Non-pigmented ciliary epithelial cell (primary cell): ENCODE data around the gene CNTN1.
"Not testable (repeated sequence)": the region's sequence is repeated elsewhere in the genome, so short reads cannot be mapped to it uniquely, and the experiment has no call there.

Experiments used
- DNase-seq: peaks from one replicate; pipeline ENCODE4 v3.0.0-alpha.2; 2010; ENCODE audit warnings: low read depth

The CNTN1 gene

DNA sequence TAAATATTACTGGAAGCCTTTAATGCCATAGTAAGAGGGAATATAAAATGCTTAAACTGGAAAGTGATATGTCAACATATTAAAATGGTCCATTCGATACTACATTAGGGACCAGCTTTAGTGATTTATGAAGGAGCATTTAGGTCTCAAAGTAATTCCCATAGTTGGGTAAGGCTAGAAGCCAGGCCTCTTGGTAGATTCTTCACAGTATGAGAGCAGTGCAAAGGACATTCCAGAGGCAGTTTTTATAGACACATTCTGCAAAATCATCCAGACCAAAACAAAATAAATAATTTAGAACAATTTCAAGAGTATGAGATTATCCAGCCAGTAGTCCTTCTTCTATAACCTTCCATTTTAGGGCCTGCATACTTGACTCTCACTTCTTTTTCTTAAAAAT is 353.3 kb downstream of the CNTN1 start:
- DNase-seq: no peak

DNA sequence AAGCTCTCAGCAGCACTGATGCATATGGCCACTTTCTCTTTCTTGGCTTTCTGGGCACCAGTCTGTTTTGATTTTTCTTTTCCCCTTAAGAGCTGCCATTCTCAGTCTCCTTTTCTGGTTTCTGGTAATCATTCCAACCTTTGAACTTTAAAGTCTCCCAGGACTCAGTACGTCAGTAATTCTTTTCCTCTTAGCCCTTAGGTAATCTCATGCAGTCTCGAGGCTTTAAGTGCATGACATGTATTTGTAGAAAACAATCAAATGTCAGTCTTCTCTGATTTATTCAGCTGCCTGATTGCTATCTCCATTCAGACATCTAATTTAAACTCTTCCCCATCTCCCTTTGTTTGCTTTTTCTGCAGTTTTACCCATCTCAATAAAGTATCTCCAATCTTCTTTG is 356.8 kb downstream of the CNTN1 start:
- no peak for DNase-seq

DNA sequence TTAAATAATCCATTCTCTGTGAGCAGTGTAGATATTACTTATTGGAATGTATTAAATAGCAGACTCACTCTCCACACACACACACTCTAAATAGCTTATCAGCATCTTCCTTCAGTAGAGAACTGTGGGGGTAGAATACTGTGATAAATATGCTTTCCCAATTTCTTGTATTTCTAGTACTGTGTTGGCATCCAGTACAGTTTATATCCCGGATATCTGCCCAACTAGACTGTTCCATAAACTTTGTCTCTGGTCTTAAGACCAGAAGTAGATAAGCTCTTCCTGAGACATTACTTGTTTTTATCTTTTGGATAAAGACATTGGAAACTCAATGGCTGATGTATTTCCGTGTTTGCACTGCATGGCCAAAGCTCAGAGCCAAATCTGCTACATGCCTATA is 359.7 kb downstream of the CNTN1 start:
- no peak for DNase-seq

DNA sequence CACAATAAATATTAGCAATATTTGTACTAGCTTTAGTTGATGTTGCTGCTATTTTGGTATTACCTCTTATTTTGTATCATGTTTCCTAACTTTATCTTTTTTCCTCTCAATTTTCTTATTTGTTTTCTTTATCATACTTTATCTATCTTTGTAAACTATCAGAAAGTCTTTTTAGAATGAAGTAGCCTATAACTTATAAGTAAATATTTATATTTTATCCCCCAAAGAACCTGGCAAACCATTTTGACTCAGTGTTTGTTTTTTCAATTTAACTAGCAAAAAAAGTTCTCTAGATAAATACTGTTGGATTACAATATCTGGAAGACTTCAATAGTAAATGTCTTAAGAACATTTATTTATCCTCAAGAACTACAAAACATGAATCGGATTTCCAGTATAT is 360.2 kb downstream of the CNTN1 start:
- no peak for DNase-seq

DNA sequence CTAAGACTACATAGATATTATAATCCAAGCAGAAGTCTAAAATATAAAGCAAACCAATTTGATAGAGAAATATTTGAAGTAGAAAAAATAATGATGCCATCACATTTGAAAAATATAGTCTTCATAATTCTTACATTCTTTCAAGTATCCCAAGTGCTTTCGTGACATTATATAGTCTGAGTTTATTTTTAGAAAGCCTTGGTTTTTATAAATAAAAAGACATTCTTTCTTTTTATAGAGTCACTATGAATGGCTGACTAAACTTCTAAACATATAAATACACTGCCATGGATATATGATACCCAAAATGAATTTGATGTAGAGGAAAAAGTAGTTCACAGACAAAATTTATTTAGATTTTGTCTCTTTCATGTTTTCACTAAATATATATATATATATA is 360.8 kb downstream of the CNTN1 start:
- DNase-seq: no peak

DNA sequence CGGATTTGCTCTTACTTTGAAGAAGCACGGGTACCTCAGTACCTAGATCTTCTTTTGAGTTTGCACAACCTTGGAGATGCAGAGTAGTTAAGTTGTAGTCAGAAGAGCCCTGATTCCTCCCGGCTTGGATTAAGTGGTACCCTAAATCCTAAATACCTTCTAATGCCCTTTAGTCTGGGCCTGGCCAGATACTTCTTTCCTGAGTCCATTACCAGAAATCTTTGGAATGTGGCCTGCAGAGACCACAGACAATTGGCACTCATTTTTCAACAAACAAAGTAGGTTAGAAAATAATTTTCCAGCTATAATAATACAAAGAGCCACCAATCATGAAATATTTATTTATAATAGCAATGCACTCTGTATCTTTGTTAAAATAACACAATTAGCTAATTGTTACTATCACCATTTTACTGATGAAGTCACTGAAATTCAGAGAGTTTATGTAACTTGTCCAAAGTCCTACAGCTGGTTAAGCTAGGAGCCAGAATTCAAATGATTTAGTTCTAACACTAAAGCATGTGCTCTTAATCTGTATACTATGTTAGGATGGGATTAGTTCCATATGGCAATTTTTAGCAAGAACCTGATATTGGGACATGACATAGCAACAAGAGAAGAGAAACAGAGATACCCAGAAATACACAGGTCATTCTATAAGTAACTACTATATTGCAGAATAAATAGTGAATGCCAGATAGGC is 363.8 kb downstream of the CNTN1 start:
- no peak for DNase-seq

DNA sequence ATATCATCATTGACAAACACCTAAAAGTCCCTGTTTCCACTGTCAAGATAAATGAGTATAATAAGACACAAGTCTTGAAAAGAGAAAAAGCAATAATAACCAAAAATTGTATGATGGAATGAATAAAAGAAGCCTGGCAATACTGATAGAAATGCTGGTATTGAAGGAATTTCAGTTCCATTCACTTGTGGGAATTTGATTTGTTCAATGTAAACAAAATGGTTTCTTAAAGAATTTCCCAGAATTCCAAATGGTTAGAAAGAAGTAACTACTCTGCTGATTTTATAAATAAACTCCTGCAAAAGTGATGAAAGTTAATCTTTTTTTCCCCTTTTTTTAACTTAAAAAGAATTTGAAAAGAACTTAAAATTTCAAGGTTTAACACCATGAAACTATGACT is 366.0 kb downstream of the CNTN1 start:
- DNase-seq: no peak

DNA sequence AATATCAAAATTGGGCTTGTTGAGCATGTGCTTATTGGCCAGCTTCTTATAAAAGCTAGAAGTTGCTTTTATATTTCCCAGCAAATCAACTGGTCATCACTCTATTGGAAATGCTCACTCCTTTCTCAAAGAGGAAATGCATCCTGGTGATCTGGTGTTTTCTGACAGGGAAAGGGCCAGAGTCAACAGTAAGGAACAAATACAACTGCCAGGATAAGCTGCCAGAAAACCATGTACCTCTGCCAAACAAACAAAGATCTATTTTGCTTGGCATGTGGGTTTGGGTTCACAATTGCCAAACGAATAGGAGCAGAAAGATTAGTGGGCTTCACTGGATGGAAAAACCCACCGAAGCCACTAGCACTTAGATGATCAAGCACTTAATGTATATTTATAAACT is 369.0 kb downstream of the CNTN1 start:
- DNase-seq: no peak

DNA sequence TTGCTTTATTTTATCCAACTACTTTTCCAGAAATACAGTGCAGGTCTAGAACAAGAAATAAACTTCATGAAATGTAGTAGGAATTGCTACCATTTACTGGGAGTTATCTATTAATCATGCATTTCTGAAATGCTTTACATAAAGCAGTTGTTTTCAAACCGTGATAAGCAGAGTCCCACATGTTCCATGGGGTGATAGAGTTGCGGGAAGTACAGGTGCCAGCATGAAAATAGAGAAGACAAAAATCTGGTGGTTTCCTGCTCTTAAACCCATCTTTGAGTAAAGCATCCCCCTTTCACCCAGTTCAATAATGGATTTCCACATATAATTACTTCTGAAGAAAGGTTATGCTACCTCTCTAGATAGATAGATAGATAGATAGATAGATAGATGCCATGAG is 372.2 kb downstream of the CNTN1 start:
- no peak for DNase-seq

DNA sequence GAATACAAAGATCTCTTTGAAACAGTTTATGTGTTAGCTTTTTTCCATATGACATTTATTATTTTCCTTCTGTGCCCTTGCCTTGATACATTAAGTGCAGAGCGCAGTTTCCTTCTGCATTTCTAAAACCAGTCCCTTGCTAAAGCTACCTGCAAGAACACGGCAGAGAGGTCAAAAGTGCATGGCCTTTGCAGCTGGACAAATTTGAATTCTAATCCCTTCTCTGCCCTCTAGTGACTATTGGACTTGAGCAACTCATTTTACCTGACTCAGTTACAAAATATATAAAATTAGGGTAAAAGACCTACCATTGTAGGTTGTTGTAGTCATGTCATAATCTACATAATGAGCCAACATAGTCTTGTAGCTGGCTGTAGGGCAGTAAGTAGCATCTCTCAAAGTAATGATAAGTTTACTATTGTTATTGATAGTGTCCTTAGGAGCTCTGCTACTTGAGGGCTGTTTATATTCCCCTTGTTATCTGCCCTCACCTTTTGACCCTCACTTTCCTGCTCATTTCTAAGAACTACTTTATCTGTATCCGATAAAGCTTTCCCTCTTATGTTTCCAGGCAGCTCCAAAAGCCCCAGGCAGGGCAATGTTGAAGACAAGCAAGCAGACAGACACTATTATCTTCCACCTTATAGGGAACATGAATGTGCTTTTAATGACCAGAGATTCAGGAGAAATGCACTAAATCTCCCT is 375.9 kb downstream of the CNTN1 start:
- no peak for DNase-seq

DNA sequence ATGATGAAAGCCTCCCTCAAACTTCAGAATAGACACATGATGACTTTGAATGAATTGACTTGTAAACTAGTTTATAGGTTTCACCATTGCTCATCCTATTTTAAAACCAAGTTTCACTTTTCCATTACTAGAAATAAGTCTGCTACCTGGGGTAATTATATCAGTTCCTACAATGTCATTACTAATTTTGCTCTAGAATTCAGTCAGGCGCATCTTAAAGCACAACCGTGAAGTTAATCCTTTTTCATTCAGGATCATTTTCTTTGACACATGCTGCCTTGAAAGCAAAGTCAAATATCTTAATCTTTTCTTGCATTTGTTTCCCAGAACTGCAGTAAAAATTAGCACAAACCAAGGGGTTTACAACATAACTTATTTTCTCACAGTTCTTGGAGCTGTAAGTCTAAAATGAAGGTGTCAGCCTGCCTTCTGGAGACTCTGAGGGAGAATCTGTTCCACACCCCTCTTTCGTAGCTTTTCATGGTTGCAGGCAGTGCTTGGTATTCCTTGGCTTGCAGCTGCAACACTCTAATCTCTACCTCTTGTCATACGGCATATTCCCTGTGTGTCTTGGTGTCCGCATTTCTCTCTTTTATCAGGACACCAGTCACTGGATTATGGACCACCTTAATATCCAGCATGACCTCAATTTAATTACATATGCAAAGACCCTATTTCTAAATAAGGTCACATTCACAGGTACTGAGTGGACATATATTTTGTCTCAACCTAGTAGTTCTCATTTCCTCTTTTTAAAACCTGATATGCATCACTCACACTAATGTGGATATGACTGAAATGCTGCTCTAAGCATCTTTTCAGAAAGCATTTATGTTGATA is 381.6 kb downstream of the CNTN1 start:
- DNase-seq: no peak

DNA sequence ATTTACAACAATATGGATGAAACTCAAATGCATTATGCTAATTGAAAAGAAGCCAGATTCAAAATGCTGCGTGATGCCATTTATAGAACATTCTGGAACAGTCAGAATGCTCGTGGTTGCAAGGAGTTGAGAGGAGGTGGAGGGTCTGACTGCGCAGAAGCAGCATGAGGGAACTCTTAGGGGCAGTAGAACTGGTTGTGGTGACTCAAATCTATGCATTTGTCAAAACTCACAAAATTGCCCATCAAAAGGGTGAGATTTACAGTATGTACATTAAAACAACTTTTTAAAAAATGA is 382.2 kb downstream of the CNTN1 start:
- no peak for DNase-seq

DNA sequence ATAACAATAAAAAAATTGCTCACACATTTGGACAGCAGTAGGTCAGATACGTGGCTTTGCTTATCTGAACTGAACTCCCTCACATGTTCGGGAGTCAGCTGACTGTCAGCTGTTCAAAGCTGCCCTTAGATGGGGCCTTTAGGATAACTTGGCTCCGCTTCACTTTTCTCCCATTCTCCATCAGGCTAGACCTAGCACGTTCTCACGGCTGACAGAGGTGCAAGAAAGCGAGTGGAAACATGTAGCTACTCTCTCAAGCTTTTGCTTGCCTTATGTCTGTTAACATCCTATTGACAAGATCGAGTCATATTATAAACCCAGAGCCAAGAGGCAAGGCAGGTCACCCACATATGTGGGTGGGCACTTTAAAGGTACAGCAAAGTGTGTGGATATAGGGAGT is 383.9 kb downstream of the CNTN1 start:
- no peak for DNase-seq

DNA sequence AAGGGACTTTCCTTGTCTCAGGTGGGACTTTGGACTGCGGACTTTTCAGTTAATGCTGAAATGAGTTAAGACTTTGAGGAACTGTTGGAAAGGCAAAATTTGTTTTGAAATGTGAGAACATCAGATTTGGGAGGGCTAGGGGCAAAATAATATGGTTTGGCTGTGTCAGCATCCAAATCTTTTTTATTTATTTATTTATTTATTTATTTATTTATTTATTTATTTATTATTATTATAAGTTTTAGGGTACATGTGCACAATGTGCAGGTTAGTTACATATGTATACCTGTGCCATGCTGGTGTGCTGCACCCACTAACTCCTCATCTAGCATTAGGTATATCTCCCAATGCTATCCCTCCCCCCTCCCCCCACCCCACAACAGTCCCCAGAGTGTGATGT is 389.0 kb downstream of the CNTN1 start:
- DNase-seq: not testable (repeated sequence)

DNA sequence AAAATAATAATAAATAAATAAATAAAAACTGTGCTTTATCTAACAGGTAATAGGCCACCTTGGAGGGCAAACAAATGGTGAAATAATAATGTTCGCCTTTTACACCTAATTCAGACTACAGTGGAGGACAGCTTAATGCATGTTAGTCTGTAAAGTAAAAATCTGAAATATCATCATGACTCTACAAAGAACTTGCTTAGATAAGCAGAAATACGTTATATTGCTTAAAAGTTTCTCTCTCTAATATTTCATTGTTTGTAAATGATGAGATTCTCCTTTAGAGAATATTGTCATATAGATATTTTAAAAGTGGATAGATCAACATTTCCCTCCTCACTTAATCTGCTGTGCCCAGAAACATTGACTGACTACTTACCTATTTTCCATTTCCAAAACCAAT is 397.2 kb downstream of the CNTN1 start:
- no peak for DNase-seq

DNA sequence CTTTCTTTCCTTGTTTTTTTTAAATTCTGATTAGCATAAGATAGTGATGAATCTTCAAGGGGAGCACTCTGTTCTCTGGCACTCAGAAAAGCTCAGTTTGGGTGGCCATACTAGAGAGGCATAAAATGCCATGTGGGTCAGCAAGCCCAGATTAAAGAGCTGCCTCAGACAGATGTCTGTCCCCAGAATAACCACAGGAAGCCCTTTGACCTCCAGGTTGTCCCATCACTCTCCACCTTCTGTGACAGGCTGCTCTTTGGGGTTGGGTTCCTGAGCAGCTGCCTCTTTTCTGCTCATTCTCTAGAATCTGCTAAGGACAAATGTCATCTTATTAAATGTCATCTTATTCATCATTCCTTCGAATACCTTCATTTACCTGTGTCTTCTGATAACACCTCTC is 399.9 kb downstream of the CNTN1 start:
- no peak for DNase-seq

DNA sequence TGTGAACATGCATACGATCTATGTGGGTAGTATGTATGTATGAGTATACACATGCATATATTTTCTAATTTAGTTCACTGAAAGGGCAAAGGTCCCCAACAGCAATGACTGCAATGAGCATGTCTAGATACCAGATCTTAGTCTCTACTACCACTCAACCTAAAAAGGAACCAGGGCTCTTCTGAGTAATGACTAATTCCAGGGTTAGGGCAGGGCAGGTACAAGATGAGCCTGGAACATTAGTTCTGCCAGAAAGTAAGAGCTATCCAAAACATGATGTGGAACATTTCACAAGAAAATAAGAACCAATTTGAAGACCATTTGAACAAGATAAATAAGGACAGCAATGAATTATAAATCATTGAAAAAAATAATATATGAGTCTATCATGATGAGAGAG is 404.6 kb downstream of the CNTN1 start:
- DNase-seq: no peak

DNA sequence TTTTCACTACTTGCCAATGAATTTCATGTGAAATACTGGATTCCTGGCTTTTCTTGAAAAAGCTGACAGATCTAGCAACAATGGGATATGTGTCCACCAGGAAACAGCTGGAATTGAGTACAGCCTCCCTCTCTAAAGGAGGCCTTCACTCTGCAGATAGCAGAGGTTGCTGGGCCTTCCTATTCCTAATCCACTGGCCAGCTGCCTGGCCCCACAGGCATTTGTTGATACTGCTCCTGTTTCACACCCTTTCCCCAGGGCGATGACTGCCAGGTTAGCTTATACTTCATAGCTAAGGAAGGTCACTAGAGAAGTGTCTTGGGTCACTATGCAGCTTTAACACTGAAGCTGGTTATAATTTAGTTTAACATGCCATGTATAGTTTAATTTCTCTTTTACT is 408.3 kb downstream of the CNTN1 start:
- no peak for DNase-seq

DNA sequence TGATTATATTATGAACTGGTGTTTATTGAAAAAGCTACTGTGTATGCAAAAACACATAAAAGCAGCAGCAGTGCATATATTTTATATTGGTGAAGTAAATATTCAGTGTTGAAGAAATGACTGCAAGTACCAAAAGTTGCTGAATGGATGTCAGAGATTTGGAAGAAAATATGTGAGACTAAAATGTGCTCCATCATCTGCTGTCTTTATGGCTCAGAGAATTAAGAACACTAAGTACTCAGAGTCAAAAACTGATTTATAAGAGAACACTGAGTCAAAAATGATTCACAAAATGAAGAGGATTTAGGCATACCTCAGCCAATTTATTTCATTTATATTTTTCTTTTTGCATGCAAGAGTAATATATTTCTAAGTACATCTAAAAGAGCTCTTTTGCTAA is 409.6 kb downstream of the CNTN1 start:
- no peak for DNase-seq

DNA sequence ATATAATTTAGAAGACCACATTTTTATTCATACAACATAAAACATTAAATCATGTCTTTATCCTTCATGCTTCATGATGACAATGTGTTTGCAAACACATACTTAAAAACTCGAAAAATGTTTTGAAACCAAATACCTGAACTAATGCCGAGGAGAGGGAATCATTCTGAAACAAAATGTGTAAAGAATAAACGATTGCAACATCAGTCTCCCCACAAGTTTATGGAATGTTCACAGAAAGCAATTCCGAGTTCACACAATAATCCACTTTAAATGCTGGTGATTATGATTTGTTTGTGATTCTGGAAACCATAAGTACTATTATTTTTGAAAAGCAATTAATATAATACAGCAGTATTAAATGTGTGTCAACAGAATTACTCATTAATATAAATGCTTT is 411.4 kb downstream of the CNTN1 start:
- no peak for DNase-seq

DNA sequence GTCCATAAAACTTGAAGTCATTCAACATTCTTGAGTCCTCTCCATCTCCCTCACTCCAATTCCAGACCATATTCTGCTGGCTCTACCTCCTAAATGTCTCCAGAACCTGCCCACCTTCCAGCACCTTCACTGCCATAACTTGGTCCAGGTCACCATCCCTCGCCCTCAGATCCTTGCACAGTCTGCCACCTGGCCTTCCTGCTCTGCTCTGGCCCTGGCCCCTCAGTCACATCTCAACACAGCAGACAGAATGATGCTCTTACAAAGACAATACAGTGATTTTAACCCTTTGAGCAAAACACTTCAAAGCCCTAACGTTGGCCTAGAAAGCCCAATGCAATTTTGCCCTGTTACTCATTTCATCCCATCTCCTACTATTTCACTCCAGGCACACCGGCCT is 414.1 kb downstream of the CNTN1 start:
- no peak for DNase-seq

DNA sequence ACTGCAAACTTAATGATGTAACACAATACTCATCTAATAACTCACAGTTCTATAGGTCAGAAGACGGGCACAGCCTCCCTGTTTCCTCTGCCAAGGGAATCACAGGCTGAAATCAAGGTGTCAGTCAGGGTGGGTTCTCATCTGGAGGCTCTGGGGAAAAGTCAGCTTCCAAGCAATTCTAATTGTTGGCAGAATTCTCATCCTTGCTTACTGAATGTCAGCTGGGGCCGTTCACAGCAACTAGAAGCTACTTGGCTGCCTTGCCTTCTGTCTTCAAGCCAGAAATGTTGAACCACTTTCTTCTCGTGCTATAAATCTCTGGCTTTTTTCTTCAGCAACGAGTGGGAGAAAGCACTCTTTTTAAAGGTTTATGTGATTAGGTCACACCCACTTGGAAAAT is 415.8 kb downstream of the CNTN1 start:
- DNase-seq: no peak

DNA sequence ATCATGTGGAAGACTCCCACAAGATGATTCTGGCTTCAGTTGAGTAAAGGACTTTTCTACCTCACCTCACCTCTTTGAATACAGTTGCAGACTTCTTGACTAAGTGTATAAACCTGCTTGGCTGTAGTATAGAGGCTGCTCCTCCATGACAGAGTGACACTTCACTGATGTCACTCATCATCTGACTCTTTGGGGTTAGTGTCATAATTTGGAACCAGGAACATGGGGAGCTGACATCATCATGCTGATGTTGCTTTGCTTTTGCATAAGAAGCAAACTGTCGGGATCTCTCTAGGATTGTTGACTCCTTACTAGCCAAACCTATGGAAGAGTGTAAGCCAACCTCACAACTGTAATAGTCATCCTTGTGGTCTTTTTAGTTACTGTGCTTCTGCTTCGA is 420.7 kb downstream of the CNTN1 start:
- no peak for DNase-seq
